ENCODE results near the gene NEUROG1.

DNA sequence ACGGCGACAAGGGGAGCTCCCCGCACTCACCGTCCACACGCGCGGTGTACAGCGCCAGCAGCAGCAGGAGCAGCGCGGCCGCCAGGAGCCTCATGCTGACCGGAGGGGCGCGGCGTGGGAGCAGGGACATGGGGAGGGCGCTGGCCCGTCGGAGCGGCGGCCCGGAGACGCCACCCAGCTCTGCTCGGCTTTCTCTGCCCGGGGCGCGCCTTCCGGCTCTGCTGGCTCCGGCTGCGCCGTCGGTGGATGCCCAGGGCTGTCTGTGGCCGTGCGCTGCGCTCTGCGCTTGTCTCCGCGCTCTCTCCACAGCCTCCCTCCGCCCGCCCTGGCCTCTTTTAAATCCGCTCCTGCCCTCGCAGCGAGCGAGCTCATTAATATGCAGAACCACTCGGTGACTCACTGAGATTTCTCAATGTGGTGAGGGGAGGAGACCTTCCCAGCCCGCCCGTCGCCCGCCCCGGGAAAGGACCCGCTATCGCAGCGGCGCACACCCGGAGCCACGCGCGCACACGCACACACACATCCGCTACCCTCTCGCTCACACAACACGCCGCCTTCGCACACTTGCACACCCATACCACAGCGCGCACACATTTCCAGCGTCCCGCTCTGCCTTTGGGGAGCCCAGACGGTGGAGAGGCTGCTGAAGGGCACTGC lies 43.0 kb upstream of the NEUROG1 start, which contains the start of gene CXCL14:
- TF ChIP-seq, protein P1, sequence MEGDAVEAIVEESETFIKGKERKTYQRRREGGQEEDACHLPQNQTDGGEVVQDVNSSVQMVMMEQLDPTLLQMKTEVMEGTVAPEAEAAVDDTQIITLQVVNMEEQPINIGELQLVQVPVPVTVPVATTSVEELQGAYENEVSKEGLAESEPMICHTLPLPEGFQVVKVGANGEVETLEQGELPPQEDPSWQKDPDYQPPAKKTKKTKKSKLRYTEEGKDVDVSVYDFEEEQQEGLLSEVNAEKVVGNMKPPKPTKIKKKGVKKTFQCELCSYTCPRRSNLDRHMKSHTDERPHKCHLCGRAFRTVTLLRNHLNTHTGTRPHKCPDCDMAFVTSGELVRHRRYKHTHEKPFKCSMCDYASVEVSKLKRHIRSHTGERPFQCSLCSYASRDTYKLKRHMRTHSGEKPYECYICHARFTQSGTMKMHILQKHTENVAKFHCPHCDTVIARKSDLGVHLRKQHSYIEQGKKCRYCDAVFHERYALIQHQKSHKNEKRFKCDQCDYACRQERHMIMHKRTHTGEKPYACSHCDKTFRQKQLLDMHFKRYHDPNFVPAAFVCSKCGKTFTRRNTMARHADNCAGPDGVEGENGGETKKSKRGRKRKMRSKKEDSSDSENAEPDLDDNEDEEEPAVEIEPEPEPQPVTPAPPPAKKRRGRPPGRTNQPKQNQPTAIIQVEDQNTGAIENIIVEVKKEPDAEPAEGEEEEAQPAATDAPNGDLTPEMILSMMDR (IDR thresholded peaks at IDR 0.05): no peak
- TF ChIP-seq EP300 (IDR thresholded peaks at IDR 0.05; ENCODE audit: low read depth): no peak
- peak in 2 of 3 donors; percentile 52 to 63 for TF ChIP-seq POLR2AphosphoS5 (IDR thresholded peaks at IDR 0.05)

Measured in transverse colon (tissue), 4 donors.